Neuronal stem cell (in vitro differentiated cells): Measurements from ENCODE around the gene PHOSPHO1. TPM values are rescaled to one million over a fixed set of nuclear protein-coding genes. Genes with fewer than 3 reads are reported as not detected.
"Not testable (repeated sequence)": the region's sequence is repeated elsewhere in the genome, so short reads cannot be mapped to it uniquely, and the experiment has no call there.

ENCODE experiments used
- DNase-seq: peaks from one replicate; pipeline ENCODE4 v3.0.0-alpha.2; 2013; ENCODE audit warnings: low spot score
- H2AFZ ChIP-seq: one replicate; pipeline ENCODE4 v1.6.1; 2013; ENCODE audit warnings: mild to moderate bottlenecking, low read length, inconsistent platforms
- H2AK5ac ChIP-seq: 2 replicates; pipeline ENCODE4 v1.6.1; 2013; ENCODE audit warnings: low read depth, mild to moderate bottlenecking, inconsistent platforms, low read length, moderate library complexity, mixed read lengths
- H2BK120ac ChIP-seq: 2 replicates; pipeline ENCODE4 v1.6.1; 2013; ENCODE audit warnings: low read depth, mild to moderate bottlenecking, inconsistent platforms, low read length, moderate library complexity, mixed read lengths
- H2BK12ac ChIP-seq: one replicate; pipeline ENCODE4 v1.6.1; 2013; ENCODE audit warnings: low read length, inconsistent platforms
- H2BK15ac ChIP-seq: 2 replicates; pipeline ENCODE4 v1.6.1; 2013; ENCODE audit warnings: mild to moderate bottlenecking, low read length, inconsistent platforms, mixed read lengths
- H2BK5ac ChIP-seq: one replicate; pipeline ENCODE4 v1.6.1; 2013; ENCODE audit warnings: inconsistent platforms, mild to moderate bottlenecking, low read length, moderate library complexity
- H3K14ac ChIP-seq: one replicate; pipeline ENCODE4 v1.6.1; 2013; ENCODE audit warnings: low read length, inconsistent platforms
- H3K18ac ChIP-seq: 2 replicates; pipeline ENCODE4 v1.6.1; 2013; ENCODE audit warnings: low read length, inconsistent platforms
- H3K23ac ChIP-seq: 2 replicates; pipeline ENCODE4 v1.6.1; 2013; ENCODE audit warnings: low read depth, mild to moderate bottlenecking, mixed read lengths, low read length, inconsistent platforms; ENCODE audit not compliant: poor library complexity
- H3K27ac ChIP-seq: replicated peaks from 3 replicates; pipeline ENCODE4 v1.5.1; 2013; ENCODE audit warnings: low read length, inconsistent platforms
- H3K27me3 ChIP-seq, 3 experiments: 2 replicates each; pipeline ENCODE4 v1.6.1; 2013; ENCODE audit warnings: low read length in 3 of 3, mild to moderate bottlenecking in 2 of 3, inconsistent platforms in 1 of 3, low read depth in 1 of 3, mixed read lengths in 1 of 3, moderate library complexity in 1 of 3; ENCODE audit not compliant: control insufficient read depth in 3 of 3, insufficient read depth in 3 of 3
- H3K36me3 ChIP-seq, 2 donors: replicated peaks in 1 of 2; 2 replicates each; pipeline ENCODE4 v1.6.1; 2013; ENCODE audit warnings: low read length in 2 of 2; ENCODE audit not compliant: control insufficient read depth in 2 of 2, insufficient read depth in 2 of 2
- H3K4ac ChIP-seq: 2 replicates; pipeline ENCODE4 v1.6.1; 2013; ENCODE audit warnings: inconsistent platforms, mild to moderate bottlenecking, low read length, moderate library complexity
- H3K4me1 ChIP-seq, 2 donors: 1 replicate in 1 of 2; 2 replicates in 1 of 2; pipeline ENCODE4 v1.6.1; 2013; ENCODE audit warnings: low read length in 2 of 2, low read depth in 1 of 2; ENCODE audit not compliant: control insufficient read depth in 2 of 2, insufficient read depth in 1 of 2
- H3K4me2 ChIP-seq: one replicate; pipeline ENCODE4 v1.6.1; 2013; ENCODE audit warnings: mild to moderate bottlenecking, low read length, inconsistent platforms; ENCODE audit not compliant: insufficient read depth, poor library complexity, severe bottlenecking
- H3K4me3 ChIP-seq, 2 donors: 2 replicates each; pipeline ENCODE4 v1.5.1; 2013; ENCODE audit warnings: low read length in 2 of 2, mild to moderate bottlenecking in 2 of 2, inconsistent platforms in 1 of 2, moderate library complexity in 1 of 2
- H3K79me1 ChIP-seq: one replicate; pipeline ENCODE4 v1.6.1; 2013; ENCODE audit warnings: low read depth, mild to moderate bottlenecking, inconsistent platforms, low read length, moderate library complexity
- H3K9ac ChIP-seq: one replicate; pipeline ENCODE4 v1.6.1; 2013; ENCODE audit warnings: mild to moderate bottlenecking, low read depth, low read length, inconsistent platforms; ENCODE audit not compliant: poor library complexity
- H3K9me3 ChIP-seq, 2 donors: replicated peaks in 1 of 2; 2 replicates each; pipeline versions ENCODE3 to v1.6.1; 2013; ENCODE audit warnings: low read length in 2 of 2, mild to moderate bottlenecking in 2 of 2, inconsistent platforms in 1 of 2, low read depth in 1 of 2, mixed read lengths in 1 of 2, moderate library complexity in 1 of 2; ENCODE audit not compliant: control insufficient read depth in 2 of 2, insufficient read depth in 1 of 2
- H4K8ac ChIP-seq: one replicate; pipeline ENCODE4 v1.6.1; 2013; ENCODE audit warnings: low read depth, mild to moderate bottlenecking, inconsistent platforms, low read length, moderate library complexity
- H4K91ac ChIP-seq: one replicate; pipeline ENCODE4 v1.6.1; 2013; ENCODE audit warnings: low read length, low read depth, mild to moderate bottlenecking, inconsistent platforms; ENCODE audit not compliant: poor library complexity
- WGBS, 2 donors: extraction: QIAGEN DNeasy Blood & Tissue Kit; methylation state at CpG; one replicate each; pipeline ENCODE4 v1.1.7; 2013; ENCODE audit warnings: missing lambda C conversion rate in 2 of 2, mixed read lengths in 1 of 2; ENCODE audit not compliant: insufficient read length in 2 of 2, insufficient replicate concordance in 1 of 2; ENCODE audit errors: extremely low coverage in 2 of 2; 5-methylcytosine and 5-hydroxymethylcytosine counted together
- polyA plus RNA-seq, 2 experiments: library from polyadenylated mRNA; stranded (reverse); fragments of 200-250 nt; gene quantifications; one replicate each; pipeline ENCODE4 v1.2.3, GENCODE V29; 2013

The PHOSPHO1 gene
- polyA plus RNA-seq (2013, experiment 1 of 2): 0.10 TPM
- polyA plus RNA-seq (2013, experiment 2 of 2): 0.07 TPM

- no peak within 1 kb of the TSS for H2BK12ac ChIP-seq
- H3K9me3 ChIP-seq: peaks cover 0 to 2% of the 10 kb centered on the region in 2 donors
- H3K9ac ChIP-seq: peak within 1 kb of the TSS; percentile 5
- H3K4me3 ChIP-seq: peak within 1 kb of the TSS; percentile 51 to 83
- H2BK5ac ChIP-seq: no peak within 1 kb of the TSS
- H2BK120ac ChIP-seq: no peak within 1 kb of the TSS
- peaks cover 7 to 57% (median 50%) of the 10 kb centered on the region in 3 experiments for H3K27me3 ChIP-seq
- peak within 1 kb of the TSS; percentile 29 for H2AK5ac ChIP-seq
- DNase-seq: peak; percentile 87
- H3K14ac ChIP-seq: no peak within 1 kb of the TSS
- H4K91ac ChIP-seq: no peak within 1 kb of the TSS
- WGBS, 2 donors: no CpG with 5 or more reads among the region's 58 CpGs
- H3K4me2 ChIP-seq: peak within 1 kb of the TSS; percentile 89
- H2BK15ac ChIP-seq: peak within 1 kb of the TSS; percentile 51
- H3K18ac ChIP-seq: peak within 1 kb of the TSS; percentile 39
- no peaks in the 10 kb centered on the region for H3K79me1 ChIP-seq
- H3K4ac ChIP-seq: no peak within 1 kb of the TSS
- peak within 1 kb of the TSS; percentile 77 for H3K23ac ChIP-seq
- no peak within 1 kb of the TSS for H4K8ac ChIP-seq
- no peak within 1 kb of the TSS for H3K27ac ChIP-seq
- H3K4me1 ChIP-seq: peaks cover 4% of the 10 kb centered on the region in 2 donors
- H3K36me3 ChIP-seq: no peaks in the 10 kb centered on the region
- H2AFZ ChIP-seq: peak within 1 kb of the TSS; percentile 96
Measured at GRCh38 chr17:49230636-49231562, at the start of gene PHOSPHO1. TSS of gene PHOSPHO1 (minus strand) at chr17:49230787. CDS start at chr17:49226691, 4,096 bp downstream.

GRCh38 chr17:49280061-49280460, 49.5 kb upstream of the PHOSPHO1 start:
- H3K9me3 ChIP-seq: no peaks in the 10 kb centered on the region
- no peak for DNase-seq

GRCh38 chr17:49279263-49280015, 48.9 kb upstream of the PHOSPHO1 start:
- H3K36me3 ChIP-seq, H3K4me1 ChIP-seq, H3K79me1 ChIP-seq, DNase-seq, H3K4ac ChIP-seq, H2BK5ac ChIP-seq, H4K8ac ChIP-seq, H3K18ac ChIP-seq, H3K4me3 ChIP-seq, H4K91ac ChIP-seq, H2AFZ ChIP-seq, H2BK12ac ChIP-seq, H3K27ac ChIP-seq, H2BK120ac ChIP-seq, H2AK5ac ChIP-seq, H3K9ac ChIP-seq, H2BK15ac ChIP-seq, H3K27me3 ChIP-seq, H3K4me2 ChIP-seq, H3K23ac ChIP-seq, H3K9me3 ChIP-seq, H3K14ac ChIP-seq: not testable (repeated sequence)
- no CpG with 5 or more reads among the region's 11 CpGs for WGBS, 2 donors

More at GRCh38 chr17:49280061-49280460, 49.5 kb upstream of the PHOSPHO1 start:
- H2AFZ ChIP-seq: no peak overlapping the region
- H3K4ac ChIP-seq: no peak overlapping the region
- no peak overlapping the region for H3K9ac ChIP-seq
- no peak overlapping the region for H2AK5ac ChIP-seq
- no peak overlapping the region for H3K23ac ChIP-seq
- no peak overlapping the region for H2BK15ac ChIP-seq
- H3K14ac ChIP-seq: no peak overlapping the region
- no peak overlapping the region for H3K4me2 ChIP-seq
- H3K4me3 ChIP-seq: no peak overlapping the region
- no CpG with 5 or more reads among the region's 5 CpGs for WGBS, 2 donors
- H2BK5ac ChIP-seq: no peak overlapping the region
- no peaks in the 10 kb centered on the region for H3K36me3 ChIP-seq
- H3K4me1 ChIP-seq: no peaks in the 10 kb centered on the region
- H3K79me1 ChIP-seq: peaks cover 1% of the 10 kb centered on the region
- peaks cover 0 to 8% (median 0%) of the 10 kb centered on the region in 3 experiments for H3K27me3 ChIP-seq
- H2BK12ac ChIP-seq: no peak overlapping the region
- no peak overlapping the region for H3K18ac ChIP-seq
- no peak overlapping the region for H4K91ac ChIP-seq
- no peak overlapping the region for H4K8ac ChIP-seq
- H2BK120ac ChIP-seq: no peak overlapping the region
- no peak overlapping the region for H3K27ac ChIP-seq

- H3K79me1 ChIP-seq: peaks cover 1% of the 10 kb centered on the region
- H2AK5ac ChIP-seq: no peak overlapping the region
- no peak for DNase-seq
- H3K9ac ChIP-seq: no peak overlapping the region
- no peak overlapping the region for H3K4me3 ChIP-seq
- H3K4me2 ChIP-seq: no peak overlapping the region
- no peak overlapping the region for H2AFZ ChIP-seq
- no peak overlapping the region for H3K14ac ChIP-seq
- no peak overlapping the region for H3K23ac ChIP-seq
- H4K91ac ChIP-seq: no peak overlapping the region
- H3K27me3 ChIP-seq: peaks cover 0 to 8% (median 0%) of the 10 kb centered on the region in 3 experiments
- H2BK15ac ChIP-seq: no peak overlapping the region
- H3K4me1 ChIP-seq: no peaks in the 10 kb centered on the region
- H3K4ac ChIP-seq: no peak overlapping the region
- H3K18ac ChIP-seq: no peak overlapping the region
- H3K36me3 ChIP-seq: no peaks in the 10 kb centered on the region
- H4K8ac ChIP-seq: no peak overlapping the region
- no peak overlapping the region for H2BK12ac ChIP-seq
- WGBS, 2 donors: no CpG with 5 or more reads among the region's 3 CpGs
- H2BK5ac ChIP-seq: no peak overlapping the region
- no peak overlapping the region for H2BK120ac ChIP-seq
- no peak overlapping the region for H3K27ac ChIP-seq
- no peaks in the 10 kb centered on the region for H3K9me3 ChIP-seq
Measured at GRCh38 chr17:49278076-49278475, 47.5 kb upstream of the PHOSPHO1 start.
